ENCODE results near the gene PSEN2.

DNA sequence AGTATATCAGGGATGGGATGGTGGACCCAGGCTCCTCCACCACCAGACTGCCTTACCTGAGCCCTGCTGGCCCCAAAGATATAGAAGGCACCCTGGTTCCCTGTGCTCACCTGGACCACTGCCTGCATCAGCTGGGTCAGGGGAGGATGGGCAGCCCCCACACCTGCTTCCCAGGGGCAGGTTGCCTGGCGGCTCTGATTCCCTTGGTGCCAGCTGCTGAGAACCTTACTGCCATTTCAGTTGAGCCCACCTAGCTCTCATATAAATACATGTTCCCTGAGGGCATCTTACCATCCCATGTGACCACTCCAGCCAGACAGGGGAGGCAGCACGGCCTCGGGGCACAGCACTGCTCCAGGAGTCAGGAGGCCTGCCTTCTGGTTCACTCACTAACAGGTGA, 24.4 kb downstream of the PSEN2 start:
- TF ChIP-seq, protein P1, sequence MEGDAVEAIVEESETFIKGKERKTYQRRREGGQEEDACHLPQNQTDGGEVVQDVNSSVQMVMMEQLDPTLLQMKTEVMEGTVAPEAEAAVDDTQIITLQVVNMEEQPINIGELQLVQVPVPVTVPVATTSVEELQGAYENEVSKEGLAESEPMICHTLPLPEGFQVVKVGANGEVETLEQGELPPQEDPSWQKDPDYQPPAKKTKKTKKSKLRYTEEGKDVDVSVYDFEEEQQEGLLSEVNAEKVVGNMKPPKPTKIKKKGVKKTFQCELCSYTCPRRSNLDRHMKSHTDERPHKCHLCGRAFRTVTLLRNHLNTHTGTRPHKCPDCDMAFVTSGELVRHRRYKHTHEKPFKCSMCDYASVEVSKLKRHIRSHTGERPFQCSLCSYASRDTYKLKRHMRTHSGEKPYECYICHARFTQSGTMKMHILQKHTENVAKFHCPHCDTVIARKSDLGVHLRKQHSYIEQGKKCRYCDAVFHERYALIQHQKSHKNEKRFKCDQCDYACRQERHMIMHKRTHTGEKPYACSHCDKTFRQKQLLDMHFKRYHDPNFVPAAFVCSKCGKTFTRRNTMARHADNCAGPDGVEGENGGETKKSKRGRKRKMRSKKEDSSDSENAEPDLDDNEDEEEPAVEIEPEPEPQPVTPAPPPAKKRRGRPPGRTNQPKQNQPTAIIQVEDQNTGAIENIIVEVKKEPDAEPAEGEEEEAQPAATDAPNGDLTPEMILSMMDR (IDR thresholded peaks at IDR 0.05; ENCODE audit: low read length), result no peak
- no peak for TF ChIP-seq EZH2 (IDR thresholded peaks at IDR 0.05; ENCODE audit: borderline replicate concordance, low read length)
